ENCODE results near the gene WDR59. TPM values are rescaled to one million over a fixed set of nuclear protein-coding genes. Genes with fewer than 3 reads are reported as not detected.

Gene WDR59
- total and polyA plus RNA-seq, 2 of the 4 experiments (the other 2 are of a cell fraction), result 29.4 to 44.6 TPM

DNA sequence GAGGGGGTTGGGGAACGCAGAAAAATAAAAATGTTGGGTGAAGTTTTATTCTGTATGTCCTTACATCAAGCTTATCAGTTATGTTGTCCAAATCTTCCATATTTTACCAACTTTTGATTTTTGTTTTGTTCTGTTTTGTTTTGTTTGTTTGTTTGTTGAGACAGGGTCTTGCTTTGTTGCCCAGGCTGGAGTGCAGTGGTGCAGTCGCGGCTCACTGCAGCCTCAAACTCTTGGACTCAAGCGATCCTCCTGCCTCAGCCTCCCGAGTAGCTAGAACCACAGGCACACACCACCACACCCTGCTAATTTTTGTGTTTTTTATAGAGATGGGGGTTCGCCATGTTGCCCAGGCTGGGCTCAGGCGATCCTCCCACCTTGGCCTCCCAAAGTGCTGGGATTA lies 34.7 kb upstream of the WDR59 start:
- in situ Hi-C loops (cut with MboI; ENCODE audit: low sequenced_read_pairs), result no loop called here
- peaks cover 9% of the 10 kb centered on the region for H3K4me1 ChIP-seq (ENCODE audit: control insufficient read depth, insufficient read depth, low read length)
- CTCF ChIA-PET, result interaction anchor here (0.6 kb wide), 1 partner anchor 157 kb away, joined by 3 read pairs; no protein-coding TSS in a partner anchor
- H4K20me1 ChIP-seq (ENCODE audit: insufficient read depth, low read length), result peaks cover 6% of the 10 kb centered on the region; the same call in 1 of the 2 replicates
- no peak overlapping the region for H3K18ac ChIP-seq (ENCODE audit: low read depth, low read length)
- no peak for ATAC-seq (ENCODE audit: low read depth)
- no TSS peak for BruUV-seq (replicated peaks)
- WGBS, 2 experiments (ENCODE audit: extremely low coverage in 2 of 2, insufficient read length in 1 of 2), result no CpG with 5 or more reads among the region's 7 CpGs
- H2AFZ ChIP-seq (replicated peaks; ENCODE audit: low read length, poor library complexity), result no peak overlapping the region
- no peak overlapping the region for H4K5ac ChIP-seq (ENCODE audit: low read depth, low read length)
- no peak overlapping the region for H2BK15ac ChIP-seq (ENCODE audit: low read depth, low read length)
- no peak overlapping the region for H2BK5ac ChIP-seq (ENCODE audit: low read depth, low read length, poor library complexity, severe bottlenecking)
- H2BK20ac ChIP-seq (ENCODE audit: low read depth, low read length), result no peak overlapping the region
- TF ChIP-seq POLR2A (IDR thresholded peaks at IDR 0.05; ENCODE audit: low read depth, low read length), result no peak
- TF ChIP-seq RCOR1 (IDR thresholded peaks at IDR 0.05; ENCODE audit: insufficient replicate concordance, low read length), result no peak
- TF ChIP-seq FOS (IDR thresholded peaks at IDR 0.05; ENCODE audit: low read depth, low read length), result no peak
- TF ChIP-seq NFE2L2 (IDR thresholded peaks at IDR 0.05; ENCODE audit: low read depth, low read length), result no peak
- TF ChIP-seq, protein P1, sequence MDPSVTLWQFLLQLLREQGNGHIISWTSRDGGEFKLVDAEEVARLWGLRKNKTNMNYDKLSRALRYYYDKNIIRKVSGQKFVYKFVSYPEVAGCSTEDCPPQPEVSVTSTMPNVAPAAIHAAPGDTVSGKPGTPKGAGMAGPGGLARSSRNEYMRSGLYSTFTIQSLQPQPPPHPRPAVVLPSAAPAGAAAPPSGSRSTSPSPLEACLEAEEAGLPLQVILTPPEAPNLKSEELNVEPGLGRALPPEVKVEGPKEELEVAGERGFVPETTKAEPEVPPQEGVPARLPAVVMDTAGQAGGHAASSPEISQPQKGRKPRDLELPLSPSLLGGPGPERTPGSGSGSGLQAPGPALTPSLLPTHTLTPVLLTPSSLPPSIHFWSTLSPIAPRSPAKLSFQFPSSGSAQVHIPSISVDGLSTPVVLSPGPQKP (IDR thresholded peaks at IDR 0.05; ENCODE audit: borderline replicate concordance, low read depth, low read length), result no peak
- TF ChIP-seq RAD21 (IDR thresholded peaks at IDR 0.05; ENCODE audit: low read length), result no peak
- no peak for TF ChIP-seq MXI1 (IDR thresholded peaks at IDR 0.05; ENCODE audit: borderline replicate concordance, low read depth, low read length)
- TF ChIP-seq MAFK (IDR thresholded peaks at IDR 0.05; ENCODE audit: low read depth, low read length), result no peak
- no peak for TF ChIP-seq SMC3 (IDR thresholded peaks at IDR 0.05; ENCODE audit: low read depth, low read length)
- no peak for TF ChIP-seq BHLHE40 (IDR thresholded peaks at IDR 0.05; ENCODE audit: low read depth, low read length)
- TF ChIP-seq, protein P2, sequence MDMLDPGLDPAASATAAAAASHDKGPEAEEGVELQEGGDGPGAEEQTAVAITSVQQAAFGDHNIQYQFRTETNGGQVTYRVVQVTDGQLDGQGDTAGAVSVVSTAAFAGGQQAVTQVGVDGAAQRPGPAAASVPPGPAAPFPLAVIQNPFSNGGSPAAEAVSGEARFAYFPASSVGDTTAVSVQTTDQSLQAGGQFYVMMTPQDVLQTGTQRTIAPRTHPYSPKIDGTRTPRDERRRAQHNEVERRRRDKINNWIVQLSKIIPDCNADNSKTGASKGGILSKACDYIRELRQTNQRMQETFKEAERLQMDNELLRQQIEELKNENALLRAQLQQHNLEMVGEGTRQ (IDR thresholded peaks at IDR 0.05; ENCODE audit: low read depth, low read length), result no peak
- no peak for TF ChIP-seq CEBPB (IDR thresholded peaks at IDR 0.05; ENCODE audit: low read depth, low read length)
- TF ChIP-seq, protein P3, sequence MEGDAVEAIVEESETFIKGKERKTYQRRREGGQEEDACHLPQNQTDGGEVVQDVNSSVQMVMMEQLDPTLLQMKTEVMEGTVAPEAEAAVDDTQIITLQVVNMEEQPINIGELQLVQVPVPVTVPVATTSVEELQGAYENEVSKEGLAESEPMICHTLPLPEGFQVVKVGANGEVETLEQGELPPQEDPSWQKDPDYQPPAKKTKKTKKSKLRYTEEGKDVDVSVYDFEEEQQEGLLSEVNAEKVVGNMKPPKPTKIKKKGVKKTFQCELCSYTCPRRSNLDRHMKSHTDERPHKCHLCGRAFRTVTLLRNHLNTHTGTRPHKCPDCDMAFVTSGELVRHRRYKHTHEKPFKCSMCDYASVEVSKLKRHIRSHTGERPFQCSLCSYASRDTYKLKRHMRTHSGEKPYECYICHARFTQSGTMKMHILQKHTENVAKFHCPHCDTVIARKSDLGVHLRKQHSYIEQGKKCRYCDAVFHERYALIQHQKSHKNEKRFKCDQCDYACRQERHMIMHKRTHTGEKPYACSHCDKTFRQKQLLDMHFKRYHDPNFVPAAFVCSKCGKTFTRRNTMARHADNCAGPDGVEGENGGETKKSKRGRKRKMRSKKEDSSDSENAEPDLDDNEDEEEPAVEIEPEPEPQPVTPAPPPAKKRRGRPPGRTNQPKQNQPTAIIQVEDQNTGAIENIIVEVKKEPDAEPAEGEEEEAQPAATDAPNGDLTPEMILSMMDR (conservative IDR thresholded peaks at IDR 0.05; ENCODE audit: low read depth, low read length), result no peak
- TF ChIP-seq CHD1 (IDR thresholded peaks at IDR 0.05; ENCODE audit: low read depth, low read length), result no peak
- TF ChIP-seq RFX5 (IDR thresholded peaks at IDR 0.05; ENCODE audit: low read depth, low read length), result no peak
- no peak for TF ChIP-seq MAZ (IDR thresholded peaks at IDR 0.05; ENCODE audit: borderline replicate concordance, low read depth, low read length)
- POLR2A ChIA-PET (ENCODE audit: unreplicated experiment), result no interaction called here
- no peaks in the 10 kb centered on the region for H3K27me3 ChIP-seq (ENCODE audit: control insufficient read depth, insufficient read depth, low read length)
- H3K9ac ChIP-seq (ENCODE audit: low read depth, low read length), result no peak overlapping the region
- no peak overlapping the region for H3K23ac ChIP-seq (ENCODE audit: low read depth, low read length)
- H3K14ac ChIP-seq (replicated peaks; ENCODE audit: low read depth, low read length), result no peak overlapping the region
- dilution Hi-C loops (cut with HindIII; ENCODE audit: low sequenced_read_pairs, unreplicated experiment), result no loop called here
- H2BK120ac ChIP-seq (ENCODE audit: low read depth, low read length), result no peak overlapping the region
- H3K4me2 ChIP-seq (ENCODE audit: low read depth, low read length), result no peak overlapping the region
- no peak overlapping the region for H2AK5ac ChIP-seq (ENCODE audit: low read depth, low read length)
- no peaks in the 10 kb centered on the region for H3K9me1 ChIP-seq (ENCODE audit: insufficient read depth, low read length)
- no peak overlapping the region for H3K56ac ChIP-seq (ENCODE audit: extremely low read depth, insufficient read depth, low read length)
- H3K27ac ChIP-seq (ENCODE audit: insufficient read depth, low read length), result no peak overlapping the region
- H4K91ac ChIP-seq (ENCODE audit: insufficient read depth, low read depth, low read length), result no peak overlapping the region
- peaks cover 15 to 55% of the 10 kb centered on the region in 2 experiments for H3K79me1 ChIP-seq (ENCODE audit: low read depth in 1 of 2, low read length in 2 of 2)
- intact Hi-C loops (cut with micrococcal nuclease), result no loop called here
- H3K9me3 ChIP-seq (ENCODE audit: control insufficient read depth, insufficient read depth, low read length), result peaks cover 4% of the 10 kb centered on the region
- no peaks in the 10 kb centered on the region for H3K36me3 ChIP-seq (ENCODE audit: control insufficient read depth, insufficient read depth, low read length)
- no peak overlapping the region for H3K4me3 ChIP-seq (ENCODE audit: insufficient read depth, low read depth, low read length)
- DNase-seq, result no peak
- no peak overlapping the region for H4K8ac ChIP-seq (ENCODE audit: low read depth in 2 of 2, low read length in 2 of 2)
- no peak overlapping the region for H2AK9ac ChIP-seq (replicated peaks; ENCODE audit: low read depth, low read length, poor library complexity)
- H3K4ac ChIP-seq (ENCODE audit: low read depth, low read length), result no peak overlapping the region

All from IMR-90 (cell line).